Measurements from ENCODE around the gene SLC14A1.
"Not testable (repeated sequence)": the region's sequence is repeated elsewhere in the genome, so short reads cannot be mapped to it uniquely, and the experiment has no call there.

GRCh38 chr18:45757644-45758043 is 33.7 kb downstream of the SLC14A1 start:
- TF ChIP-seq EZH2 (IDR thresholded peaks at IDR 0.05; ENCODE audit: insufficient read depth, poor library complexity, severe bottlenecking); EZH2phosphoT487 (IDR thresholded peaks at IDR 0.05; ENCODE audit: insufficient read depth, low read depth): not testable (repeated sequence)
